ENCODE results near the gene CPB2.

DNA sequence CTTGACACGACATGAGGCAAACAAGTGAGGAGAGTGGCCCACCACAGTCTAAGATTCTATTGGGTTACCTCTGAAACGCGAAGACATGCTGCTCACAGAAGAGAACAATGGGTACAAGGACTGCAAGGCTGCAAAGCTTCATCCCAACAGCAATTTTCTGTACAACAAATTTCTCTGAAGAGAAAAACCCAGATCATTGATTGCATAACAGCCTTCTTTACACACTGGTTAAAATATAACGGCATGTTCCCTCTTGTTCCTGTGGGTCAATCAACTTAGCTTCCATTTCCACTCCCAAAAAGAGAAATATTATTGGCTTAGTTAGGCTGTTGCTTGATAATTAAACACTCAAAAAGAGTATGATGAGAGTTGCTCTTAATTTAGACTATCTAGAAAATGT, at the start of gene CPB2:
- TF ChIP-seq, protein P1, sequence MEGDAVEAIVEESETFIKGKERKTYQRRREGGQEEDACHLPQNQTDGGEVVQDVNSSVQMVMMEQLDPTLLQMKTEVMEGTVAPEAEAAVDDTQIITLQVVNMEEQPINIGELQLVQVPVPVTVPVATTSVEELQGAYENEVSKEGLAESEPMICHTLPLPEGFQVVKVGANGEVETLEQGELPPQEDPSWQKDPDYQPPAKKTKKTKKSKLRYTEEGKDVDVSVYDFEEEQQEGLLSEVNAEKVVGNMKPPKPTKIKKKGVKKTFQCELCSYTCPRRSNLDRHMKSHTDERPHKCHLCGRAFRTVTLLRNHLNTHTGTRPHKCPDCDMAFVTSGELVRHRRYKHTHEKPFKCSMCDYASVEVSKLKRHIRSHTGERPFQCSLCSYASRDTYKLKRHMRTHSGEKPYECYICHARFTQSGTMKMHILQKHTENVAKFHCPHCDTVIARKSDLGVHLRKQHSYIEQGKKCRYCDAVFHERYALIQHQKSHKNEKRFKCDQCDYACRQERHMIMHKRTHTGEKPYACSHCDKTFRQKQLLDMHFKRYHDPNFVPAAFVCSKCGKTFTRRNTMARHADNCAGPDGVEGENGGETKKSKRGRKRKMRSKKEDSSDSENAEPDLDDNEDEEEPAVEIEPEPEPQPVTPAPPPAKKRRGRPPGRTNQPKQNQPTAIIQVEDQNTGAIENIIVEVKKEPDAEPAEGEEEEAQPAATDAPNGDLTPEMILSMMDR (IDR thresholded peaks at IDR 0.05; ENCODE audit: low read depth, low read length, poor library complexity, severe bottlenecking): no peak
- no peak for TF ChIP-seq EZH2phosphoT487 (IDR thresholded peaks at IDR 0.05; ENCODE audit: borderline replicate concordance, low read length)

All from DOHH2 (cell line).